Esophagus muscularis mucosa (tissue), 4 donors: Measurements from ENCODE around the gene SLC39A11.

Experiments
- EP300 ChIP-seq: sonication (generic); formaldehyde crosslinking; IDR thresholded peaks from one replicate; pipeline ENCODE4 v1.6.1; 2017; ENCODE audit warnings: antibody characterized with exemption
- POLR2A ChIP-seq: fragments of 450-650 bp; IDR thresholded peaks from one replicate; pipeline ENCODE4 v1.6.1; 2017; ENCODE audit warnings: antibody characterized with exemption, moderate library complexity, mild to moderate bottlenecking, low read depth
- POLR2AphosphoS5 ChIP-seq, 2 donors: sonication (generic); formaldehyde crosslinking; IDR thresholded peaks; one replicate each; pipeline ENCODE4 v1.6.1; 2017; ENCODE audit warnings: antibody characterized with exemption in 2 of 2
- TF ChIP-seq, protein P1 (sequence below), 3 experiments: fragments of 200-600 bp in 2 of 3; fragments of 450-650 bp in 1 of 3; sonication (generic) in 2 of 3; IDR thresholded peaks; one replicate each; pipeline ENCODE4 v1.5.1; 2017 to 2019; ENCODE audit warnings: antibody characterized with exemption in 3 of 3, mild to moderate bottlenecking in 2 of 3, moderate library complexity in 1 of 3

DNA sequence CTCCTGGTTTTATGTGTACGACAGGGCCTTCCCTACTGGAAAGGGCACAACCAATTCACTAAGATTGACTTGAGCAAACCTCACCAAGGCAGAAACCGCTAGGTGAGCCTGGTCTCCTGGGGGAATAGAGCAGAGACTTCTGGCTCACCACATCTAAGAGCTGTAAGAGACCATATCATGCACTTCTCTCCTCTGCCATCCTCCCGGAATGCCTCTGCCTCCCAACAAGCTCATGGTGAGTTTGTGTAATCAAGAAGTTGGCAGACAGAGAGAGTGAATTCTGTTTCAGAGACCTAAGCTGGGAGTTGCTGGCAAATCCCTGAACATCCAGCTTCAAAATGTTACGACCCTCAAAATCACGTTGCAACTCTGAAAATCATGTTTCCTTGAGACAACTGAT is 154.8 kb downstream of the SLC39A11 start:
- TF ChIP-seq POLR2A (no peak), POLR2AphosphoS5 (IDR thresholded peaks at IDR 0.05) (no peak), EP300 (no peak)
- TF ChIP-seq, protein P1, sequence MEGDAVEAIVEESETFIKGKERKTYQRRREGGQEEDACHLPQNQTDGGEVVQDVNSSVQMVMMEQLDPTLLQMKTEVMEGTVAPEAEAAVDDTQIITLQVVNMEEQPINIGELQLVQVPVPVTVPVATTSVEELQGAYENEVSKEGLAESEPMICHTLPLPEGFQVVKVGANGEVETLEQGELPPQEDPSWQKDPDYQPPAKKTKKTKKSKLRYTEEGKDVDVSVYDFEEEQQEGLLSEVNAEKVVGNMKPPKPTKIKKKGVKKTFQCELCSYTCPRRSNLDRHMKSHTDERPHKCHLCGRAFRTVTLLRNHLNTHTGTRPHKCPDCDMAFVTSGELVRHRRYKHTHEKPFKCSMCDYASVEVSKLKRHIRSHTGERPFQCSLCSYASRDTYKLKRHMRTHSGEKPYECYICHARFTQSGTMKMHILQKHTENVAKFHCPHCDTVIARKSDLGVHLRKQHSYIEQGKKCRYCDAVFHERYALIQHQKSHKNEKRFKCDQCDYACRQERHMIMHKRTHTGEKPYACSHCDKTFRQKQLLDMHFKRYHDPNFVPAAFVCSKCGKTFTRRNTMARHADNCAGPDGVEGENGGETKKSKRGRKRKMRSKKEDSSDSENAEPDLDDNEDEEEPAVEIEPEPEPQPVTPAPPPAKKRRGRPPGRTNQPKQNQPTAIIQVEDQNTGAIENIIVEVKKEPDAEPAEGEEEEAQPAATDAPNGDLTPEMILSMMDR (IDR thresholded peaks at IDR 0.05), result no peak
